ENCODE results near the gene NPAS4.
"Not testable (repeated sequence)": the region's sequence is repeated elsewhere in the genome, so short reads cannot be mapped to it uniquely, and the experiment has no call there.

The NPAS4 gene

DNA sequence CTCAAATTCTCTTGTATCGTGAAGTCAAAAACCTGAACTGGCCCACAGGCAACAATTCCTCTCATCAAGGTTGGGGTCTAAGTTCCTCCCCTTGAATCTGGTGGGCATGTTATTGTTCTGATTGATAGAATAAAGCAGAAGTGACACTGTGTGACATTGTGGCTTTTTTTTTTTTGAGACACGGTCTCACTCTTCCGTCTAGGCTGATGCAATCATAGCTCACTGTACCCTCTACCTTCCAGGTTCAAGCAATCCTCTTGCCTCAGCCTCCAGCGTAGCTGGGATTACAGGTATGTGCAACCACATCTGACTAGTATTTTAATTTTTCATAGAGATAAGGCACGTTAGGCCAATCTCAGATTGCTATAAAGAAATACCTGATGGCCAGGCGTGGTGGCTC is 37.0 kb downstream of the NPAS4 start:
- no peak for DNase-seq

DNA sequence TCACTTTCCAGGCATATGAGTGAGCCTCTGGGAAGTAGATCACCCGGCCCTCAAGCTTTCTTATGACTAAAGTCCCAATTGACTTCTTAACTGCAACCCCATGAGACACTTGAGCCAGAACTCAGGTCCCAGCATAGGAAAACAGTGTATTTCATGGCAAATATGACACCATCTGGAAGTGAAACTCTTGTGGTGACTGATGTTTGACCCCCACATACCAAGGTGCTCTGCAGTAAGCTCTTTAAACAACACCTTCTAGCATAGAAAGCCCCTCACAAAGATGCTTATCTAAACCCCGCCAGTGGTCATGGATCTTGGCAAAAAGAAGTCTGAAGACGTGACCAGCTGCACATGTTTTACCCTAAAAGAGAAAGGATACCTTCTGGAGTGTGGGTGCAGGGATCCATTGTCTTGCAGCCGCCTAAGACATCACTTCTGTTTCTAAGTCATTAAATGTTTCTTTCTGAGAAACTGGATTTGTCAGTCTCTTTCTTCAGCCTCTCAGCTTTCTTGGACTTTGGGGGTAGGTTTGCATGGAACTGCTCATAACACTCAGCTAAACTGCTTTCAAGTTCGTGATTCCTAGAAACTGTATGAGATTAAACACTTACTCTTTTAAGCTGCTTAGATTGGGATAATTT is 38.4 kb downstream of the NPAS4 start:
- no peak for DNase-seq

DNA sequence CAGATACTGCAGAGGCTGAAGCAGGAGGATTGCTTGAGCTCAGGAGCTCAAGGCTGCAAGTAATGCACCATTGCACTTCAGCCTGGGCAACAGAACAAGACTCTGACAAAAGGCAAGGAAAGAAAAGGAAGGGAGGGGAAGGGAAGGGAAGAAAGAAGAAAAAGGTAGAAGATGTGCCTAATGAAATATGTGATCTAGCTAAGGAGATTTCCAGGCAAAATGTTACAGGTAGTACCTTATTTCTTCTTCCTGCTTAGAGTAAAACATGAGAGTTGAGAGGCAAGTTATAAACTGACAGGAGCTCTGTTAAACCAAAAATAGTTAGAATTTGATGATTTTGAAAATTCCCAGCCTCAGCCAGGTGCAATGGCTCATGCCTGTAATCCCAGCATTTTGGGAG is 41.2 kb downstream of the NPAS4 start:
- DNase-seq, result no peak

DNA sequence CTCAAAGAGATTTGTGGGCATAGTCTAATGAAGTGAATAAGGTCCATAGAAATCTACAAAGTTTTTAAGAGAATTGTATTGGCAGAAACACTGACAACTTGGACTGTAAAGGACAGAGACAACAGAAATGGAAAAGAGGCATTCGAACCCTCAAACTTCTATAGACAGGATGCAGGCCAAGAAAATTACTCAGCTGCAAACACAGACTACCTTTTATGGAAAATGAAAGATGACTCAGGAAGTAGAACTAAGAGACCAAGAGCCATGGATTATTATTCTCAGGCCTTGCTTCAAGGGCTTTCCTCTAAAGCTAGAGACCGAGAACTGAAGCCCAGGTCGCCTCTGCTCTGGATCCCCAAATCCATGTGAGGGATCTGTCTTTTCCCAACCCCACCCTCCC is 42.1 kb downstream of the NPAS4 start:
- DNase-seq, result no peak

DNA sequence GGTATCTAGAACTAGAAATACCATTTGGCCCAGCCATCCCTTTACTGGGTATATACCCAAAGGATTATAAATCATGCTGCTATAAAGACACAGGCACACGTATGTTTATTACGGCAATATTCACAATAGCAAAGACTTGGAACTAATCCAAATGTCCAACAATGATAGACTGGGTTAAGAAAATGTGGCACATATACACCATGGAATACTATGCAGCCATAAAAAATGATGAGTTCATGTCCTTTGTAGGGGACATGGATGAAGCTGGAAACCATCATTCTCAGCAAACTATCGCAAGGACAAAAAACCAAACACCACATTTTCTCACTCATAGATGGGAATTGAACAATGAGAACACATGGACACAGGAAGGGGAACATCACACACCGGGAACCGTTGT is 43.3 kb downstream of the NPAS4 start:
- DNase-seq, result not testable (repeated sequence)

DNA sequence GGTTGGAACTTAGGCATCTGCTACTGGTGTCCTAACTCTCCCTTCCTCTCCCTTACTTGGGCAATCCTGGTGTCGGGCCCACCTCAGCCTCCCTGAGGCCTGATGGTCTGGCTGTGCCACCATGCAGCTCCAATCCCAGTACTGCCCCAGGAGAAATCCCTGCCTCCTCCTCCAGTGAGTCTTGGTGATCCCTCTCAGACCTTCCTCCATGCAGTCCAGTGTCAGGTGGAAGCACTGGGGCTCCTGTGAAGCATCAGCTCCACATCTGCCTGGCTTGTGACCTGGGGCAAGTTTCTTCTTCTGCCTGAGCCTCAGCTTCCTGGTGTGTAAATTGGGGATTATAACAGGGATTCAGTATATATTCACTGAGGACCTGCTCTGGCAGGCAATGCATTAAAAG is 44.1 kb downstream of the NPAS4 start:
- DNase-seq, result no peak

DNA sequence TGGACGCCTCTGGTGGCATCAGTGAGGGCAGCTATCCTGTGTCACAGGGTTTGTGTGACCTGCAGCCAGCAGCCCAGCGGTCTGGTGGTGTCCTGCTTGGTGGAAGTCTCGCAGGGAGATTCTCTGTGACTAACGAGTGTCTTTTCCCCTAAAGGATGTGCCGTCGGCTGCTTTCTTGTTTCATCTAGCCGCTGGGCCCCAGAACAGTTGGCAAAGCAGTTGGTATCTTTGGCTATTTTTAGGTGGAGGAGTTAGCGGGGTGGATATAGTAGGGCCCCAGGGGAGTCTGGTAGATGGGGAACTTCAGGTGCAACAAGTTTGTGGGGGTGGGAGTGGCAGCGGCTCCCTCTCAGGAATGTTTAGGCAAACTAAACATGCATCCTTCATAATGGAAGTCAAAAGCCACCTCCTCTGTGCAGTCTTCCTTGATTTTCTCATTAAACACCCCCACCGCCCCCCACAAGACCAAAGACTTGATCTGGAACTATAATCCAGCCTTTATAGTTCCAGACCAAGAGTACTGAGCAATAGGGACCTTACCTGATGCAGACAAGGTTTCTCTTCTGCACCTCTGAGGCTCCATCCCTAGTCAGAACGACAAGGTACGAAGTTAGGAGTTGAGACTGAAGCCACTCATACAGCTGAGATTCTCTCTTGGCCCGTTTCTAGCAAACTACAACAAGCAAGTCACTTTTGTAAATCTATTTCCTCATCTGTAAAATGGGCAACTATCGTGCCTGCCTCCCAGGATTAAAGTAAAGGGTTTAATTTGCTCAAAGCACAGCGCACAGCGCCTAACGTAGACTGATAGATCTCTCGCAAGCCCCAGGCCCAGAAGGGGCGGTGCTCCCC is 44.8 kb downstream of the NPAS4 start:
- no peak for DNase-seq

DNA sequence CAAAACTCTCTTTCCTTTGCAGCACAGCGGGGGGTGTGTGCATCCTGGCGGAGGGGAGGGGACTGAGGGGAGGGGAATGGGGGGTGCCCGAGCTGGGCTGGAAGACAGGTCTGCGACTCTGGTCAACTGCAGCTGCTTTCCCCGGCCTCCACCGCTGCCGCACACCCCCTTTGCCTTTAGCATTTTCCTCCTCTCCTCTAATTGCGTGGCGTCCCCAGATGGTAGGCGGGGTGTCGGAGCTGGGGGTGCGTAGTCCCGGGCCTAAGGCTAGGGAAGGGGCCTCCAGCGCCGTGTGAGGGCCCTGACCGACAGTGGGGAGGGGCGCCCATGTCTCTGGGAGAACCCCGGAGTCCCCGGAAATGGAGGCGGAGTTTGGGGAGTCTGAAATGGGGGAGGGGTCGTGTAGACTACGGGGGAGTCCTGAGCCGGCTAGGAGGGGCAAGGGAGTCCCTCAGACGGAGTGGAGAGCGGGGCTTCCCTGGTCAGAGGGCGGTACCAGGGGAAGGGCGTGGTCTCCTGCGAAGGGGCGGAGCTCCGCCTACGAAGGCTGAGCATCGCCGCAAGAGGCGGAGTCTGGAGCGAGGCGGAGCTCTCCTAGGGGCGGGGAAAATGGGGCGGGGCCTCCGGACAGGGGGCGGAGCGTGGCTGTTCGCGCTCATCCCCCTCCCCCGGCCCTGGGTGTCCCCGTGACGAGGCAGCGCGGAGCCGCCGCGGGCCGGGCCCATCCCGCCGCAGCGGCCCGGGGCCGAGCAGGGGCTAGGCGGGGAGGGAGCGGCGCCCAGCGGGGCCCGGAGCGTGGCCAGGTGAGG is 45.6 kb downstream of the NPAS4 start, which contains the start of gene PELI3:
Gene PELI3, plus strand, starts transcription at position 681 of the 809 bp plus-strand sequence. CDS start 1,224 bp downstream, outside the sequence.
- peak; percentile 89 to 94 (median 89) for DNase-seq

DNA sequence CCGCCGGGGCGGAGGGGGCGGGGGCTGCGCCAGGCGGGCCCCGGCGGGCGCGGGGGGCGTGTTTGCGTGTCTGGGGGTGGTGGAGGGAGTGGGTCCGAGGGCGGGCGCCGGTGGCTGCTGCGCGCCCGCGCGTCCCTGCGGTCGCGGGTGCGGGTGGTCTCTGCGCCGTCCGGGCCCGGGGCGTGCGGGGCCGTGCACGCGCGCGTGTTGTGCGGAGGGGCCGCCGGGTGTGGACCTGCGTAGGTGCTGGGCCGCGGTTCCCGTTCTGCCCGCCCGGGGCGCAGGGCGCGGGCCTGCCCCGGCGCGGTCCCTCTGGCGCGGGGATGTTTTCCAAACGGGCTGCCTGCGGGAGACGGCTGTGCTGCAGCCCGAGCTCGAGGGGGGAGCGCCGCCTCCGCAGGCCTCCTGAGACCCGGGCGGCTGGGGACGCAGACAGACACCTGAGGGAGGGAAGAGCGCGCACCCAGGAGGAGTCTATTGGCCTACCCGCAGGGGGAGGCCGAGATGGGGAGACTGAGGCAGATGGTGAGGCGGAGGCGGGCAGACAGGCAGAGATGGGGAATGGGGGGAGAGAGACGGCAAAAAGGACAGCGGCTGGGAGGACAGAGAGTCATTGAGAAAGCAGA is 46.3 kb downstream of the NPAS4 start:
- peak in 2 of 3 experiments; percentile 73 to 76 for DNase-seq

DNA sequence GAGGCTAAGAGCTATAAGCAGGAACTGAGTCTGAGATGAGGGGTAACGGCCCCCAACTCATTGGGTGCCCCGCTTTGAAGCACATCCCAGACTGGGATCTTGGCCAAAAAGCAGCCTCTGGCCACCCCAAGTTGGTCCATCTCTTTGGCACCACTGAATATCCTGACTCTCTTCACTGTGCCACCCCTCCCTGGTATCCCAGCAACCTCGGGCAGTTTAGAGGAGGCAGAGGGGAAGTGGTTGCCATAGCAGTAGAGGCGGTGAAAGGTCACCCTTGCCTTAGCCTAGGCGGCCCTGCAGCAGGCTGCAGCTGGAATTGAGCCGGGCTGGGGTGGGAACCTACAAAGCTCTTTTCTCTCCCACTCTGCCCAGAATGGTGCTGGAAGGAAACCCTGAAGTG is 46.9 kb downstream of the NPAS4 start:
- DNase-seq, result peak; percentile 11 to 74 (median 60)

DNA sequence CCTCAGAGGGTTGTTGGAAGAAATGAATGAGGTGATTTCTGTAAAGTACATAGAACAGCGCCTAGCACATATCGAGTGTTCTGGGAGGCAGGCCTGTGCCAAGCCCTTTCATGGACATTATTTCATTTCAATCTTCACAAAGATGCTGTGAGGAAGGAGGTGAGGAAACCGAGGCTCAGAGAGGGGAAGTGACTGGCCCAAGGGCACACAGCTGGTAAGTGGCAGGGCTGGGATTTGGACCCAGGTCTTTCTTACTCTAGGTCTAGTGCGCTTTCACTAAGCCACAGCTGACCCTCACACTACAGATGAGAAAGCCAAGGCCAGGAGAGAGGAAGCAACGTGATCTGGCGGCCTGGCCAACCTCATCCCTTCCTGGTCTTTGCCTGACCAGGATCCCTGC is 47.9 kb downstream of the NPAS4 start:
- DNase-seq, result no peak

DNA sequence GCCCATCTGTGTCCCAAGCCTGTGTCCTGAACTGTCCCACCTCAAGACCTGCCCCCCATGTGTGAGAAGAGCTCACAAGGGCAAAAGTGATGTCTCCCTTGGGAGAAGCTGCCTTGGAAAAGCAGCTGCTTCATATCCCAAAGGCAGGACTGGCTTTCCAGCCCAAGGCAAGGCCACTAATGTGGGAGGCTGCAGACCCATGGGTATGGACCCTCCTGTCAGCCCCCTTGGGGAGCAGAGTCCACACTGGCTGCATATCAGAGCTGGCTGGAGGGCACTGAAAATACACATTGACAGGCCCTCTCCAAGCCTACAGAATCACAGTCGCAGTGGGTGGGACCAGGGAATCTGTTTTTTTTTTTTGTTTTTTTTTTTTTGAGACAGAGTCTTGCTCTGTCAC is 48.6 kb downstream of the NPAS4 start:
- DNase-seq, result no peak

DNA sequence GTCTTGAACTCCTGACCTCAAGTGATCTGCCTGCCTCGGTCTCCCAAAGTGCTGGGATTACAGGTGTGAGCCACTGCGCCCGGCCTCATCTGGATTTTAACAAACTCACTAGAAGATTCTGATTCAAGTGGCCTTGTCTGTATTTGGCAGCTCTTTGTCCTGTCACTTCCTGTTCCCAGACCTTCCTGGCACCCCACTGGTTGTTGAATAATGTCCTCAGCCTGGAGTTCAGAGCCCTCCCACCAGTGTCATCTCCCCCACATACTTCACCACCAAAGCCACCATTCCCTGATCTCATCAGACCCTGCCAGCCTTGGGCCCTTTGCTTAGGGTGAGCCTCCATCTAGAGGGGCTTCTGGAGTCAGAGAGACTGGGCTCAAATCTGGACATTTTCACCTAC is 49.2 kb downstream of the NPAS4 start:
- no peak for DNase-seq

DNA sequence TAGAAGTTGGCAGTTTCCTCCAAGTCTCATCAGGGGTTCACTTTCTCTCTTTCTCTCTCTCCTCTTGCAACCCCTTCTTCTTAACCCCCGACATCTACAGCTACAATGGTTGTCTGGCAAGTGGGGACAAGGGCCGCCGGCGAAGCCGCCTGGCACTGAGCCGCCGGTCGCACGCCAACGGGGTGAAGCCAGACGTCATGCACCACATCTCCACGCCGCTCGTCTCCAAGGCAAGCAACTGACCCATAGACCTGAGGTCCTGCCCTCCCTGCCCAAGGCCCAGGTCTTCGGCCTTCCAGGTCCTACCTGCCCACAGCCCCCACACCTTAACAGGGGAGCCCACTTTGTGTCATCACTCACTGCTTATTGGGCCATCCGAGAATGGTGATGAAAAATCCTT is 50.3 kb downstream of the NPAS4 start:
- no peak for DNase-seq

DNA sequence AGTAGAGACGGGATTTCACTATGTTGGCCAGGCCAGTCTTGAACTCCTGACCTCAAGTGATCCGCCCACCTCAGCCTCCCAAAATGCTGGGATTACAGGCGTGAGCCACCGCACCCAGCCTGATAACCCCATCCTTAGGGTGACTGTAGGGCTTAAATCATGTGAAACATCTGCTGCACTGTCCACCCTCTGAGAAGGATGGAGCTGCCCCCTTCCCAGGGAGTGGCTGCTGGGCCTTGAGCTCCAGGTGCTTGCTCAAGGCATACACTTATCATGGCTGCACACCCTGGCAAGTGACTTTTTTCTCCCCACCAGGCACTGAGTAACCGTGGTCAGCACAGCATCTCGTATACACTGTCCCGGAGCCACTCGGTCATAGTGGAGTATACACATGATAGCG is 51.2 kb downstream of the NPAS4 start:
- no peak for DNase-seq

DNA sequence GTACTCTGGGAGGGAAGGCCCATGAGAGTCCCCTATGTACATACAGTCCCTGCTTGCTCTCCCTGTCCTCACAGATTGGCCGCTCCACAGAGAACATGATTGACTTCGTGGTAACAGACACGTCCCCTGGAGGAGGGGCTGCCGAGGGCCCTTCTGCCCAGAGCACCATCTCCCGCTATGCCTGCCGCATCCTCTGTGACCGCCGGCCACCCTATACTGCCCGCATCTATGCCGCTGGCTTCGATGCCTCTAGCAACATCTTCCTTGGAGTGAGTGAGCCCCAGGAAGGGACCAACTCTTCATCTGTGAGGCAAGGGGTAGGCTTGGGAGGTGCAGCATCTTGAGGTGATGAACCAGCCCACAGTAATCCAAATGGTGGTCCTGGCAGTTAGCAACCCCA is 52.3 kb downstream of the NPAS4 start:
- no peak for DNase-seq

DNA sequence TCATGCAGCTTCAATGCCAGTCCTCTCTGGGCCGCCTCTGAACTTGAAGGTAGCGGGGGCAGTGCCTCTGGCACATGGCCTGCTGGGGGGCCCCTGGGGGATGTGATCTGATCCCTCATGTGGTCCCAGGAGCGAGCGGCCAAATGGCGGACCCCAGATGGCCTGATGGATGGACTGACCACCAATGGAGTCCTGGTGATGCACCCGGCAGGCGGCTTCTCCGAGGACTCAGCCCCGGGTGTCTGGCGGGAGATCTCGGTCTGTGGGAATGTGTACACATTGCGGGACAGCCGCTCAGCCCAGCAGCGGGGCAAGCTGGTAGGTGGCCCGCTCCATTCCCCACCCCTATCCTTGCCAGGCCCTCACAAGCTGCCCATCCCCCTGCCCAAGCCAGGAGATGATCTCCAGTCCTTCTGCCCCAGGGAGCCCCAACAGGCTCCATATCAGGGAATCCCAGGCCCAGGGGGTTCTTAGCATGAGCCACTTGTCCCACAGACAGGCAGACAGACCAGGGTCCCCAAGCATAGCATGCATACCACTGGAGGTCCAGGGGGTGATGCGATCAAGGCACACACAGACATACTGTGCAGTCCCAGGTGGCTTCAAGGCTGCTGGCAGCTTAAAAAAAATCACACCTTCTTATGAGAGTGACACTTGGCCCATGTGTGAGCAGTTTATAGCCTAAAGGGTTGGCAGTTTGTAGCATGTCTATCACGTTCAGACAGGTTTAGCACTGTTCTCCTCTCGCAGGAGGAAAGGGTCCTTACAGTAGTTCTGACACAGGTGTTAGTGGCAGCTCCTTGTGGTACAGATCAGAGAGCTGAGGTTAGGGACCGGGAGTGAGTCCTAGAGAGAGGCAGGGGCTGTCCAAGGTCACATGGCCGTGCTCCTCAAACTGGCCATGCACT is 53.0 kb downstream of the NPAS4 start:
- no peak for DNase-seq

DNA sequence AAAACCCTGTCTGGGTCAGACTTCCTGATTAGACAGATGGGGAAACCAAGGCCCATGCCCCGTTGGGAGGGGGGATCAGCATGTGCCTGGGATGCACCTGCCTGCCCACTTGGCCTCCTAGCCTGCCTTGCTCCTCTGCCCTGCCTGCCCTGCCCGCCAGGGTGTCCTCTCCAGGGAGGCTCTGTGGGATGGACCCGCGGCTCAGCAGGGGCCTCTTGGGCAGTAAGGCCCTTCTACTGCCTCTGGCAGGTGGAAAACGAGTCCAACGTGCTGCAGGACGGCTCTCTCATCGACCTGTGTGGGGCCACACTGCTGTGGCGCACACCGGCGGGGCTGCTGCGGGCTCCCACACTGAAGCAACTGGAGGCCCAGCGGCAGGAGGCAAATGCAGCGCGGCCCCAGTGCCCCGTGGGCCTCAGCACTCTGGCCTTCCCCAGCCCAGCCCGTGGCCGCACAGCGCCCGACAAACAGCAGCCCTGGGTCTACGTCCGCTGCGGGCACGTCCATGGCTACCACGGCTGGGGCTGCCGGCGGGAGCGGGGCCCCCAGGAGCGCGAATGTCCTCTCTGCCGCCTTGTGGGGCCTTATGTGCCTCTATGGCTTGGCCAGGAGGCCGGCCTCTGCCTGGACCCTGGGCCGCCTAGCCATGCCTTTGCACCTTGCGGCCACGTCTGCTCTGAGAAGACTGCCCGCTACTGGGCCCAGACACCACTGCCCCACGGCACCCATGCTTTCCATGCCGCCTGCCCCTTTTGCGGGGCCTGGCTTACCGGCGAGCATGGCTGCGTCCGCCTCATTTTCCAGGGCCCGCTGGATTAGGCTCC is 54.7 kb downstream of the NPAS4 start:
- DNase-seq, result peak in 1 of 3 experiments; percentile 18
